Eye (tissue), 1 donor: ENCODE data around the gene SLC8B1.

Experiments
- DNase-seq: peaks from one replicate; pipeline ENCODE4 v3.0.0-alpha.2; 2015

The SLC8B1 gene

GRCh38 chr12:113268136-113268535, 66.8 kb downstream of the SLC8B1 start:
- DNase-seq: no peak

- DNase-seq: no peak
Measured at GRCh38 chr12:113267621-113268020, 67.3 kb downstream of the SLC8B1 start.

GRCh38 chr12:113266106-113266895, 68.6 kb downstream of the SLC8B1 start:
- DNase-seq: no peak

GRCh38 chr12:113263431-113263963, 71.4 kb downstream of the SLC8B1 start:
- no peak for DNase-seq

GRCh38 chr12:113262710-113263109, 72.2 kb downstream of the SLC8B1 start:
- DNase-seq: peak; percentile 20

GRCh38 chr12:113261847-113262470, 73.0 kb downstream of the SLC8B1 start:
- no peak for DNase-seq

GRCh38 chr12:113260636-113261300, 74.1 kb downstream of the SLC8B1 start:
- DNase-seq: no peak

- DNase-seq: no peak
Measured at GRCh38 chr12:113260127-113260526, 74.8 kb downstream of the SLC8B1 start.

- no peak for DNase-seq
Measured at GRCh38 chr12:113257564-113257963, 77.3 kb downstream of the SLC8B1 start.

GRCh38 chr12:113254298-113254697, 80.6 kb downstream of the SLC8B1 start:
- no peak for DNase-seq

- DNase-seq: no peak
Measured at GRCh38 chr12:113253532-113254285, 81.2 kb downstream of the SLC8B1 start.

- no peak for DNase-seq
Measured at GRCh38 chr12:113252494-113252893, 82.4 kb downstream of the SLC8B1 start.

- DNase-seq: no peak
Measured at GRCh38 chr12:113251404-113252070, 83.4 kb downstream of the SLC8B1 start.

GRCh38 chr12:113250045-113250444, 84.9 kb downstream of the SLC8B1 start:
- no peak for DNase-seq

GRCh38 chr12:113249546-113249945, 85.4 kb downstream of the SLC8B1 start:
- no peak for DNase-seq

GRCh38 chr12:113248842-113249435, 86.0 kb downstream of the SLC8B1 start:
- no peak for DNase-seq
